Colonic mucosa (tissue), 4 donors: ENCODE data around the gene ENO1. TPM values are rescaled to one million over a fixed set of nuclear protein-coding genes. Genes with fewer than 3 reads are reported as not detected.

Experiments used
- DNase-seq: peaks from one replicate; pipeline ENCODE4 v3.0.0-alpha.2; 2020
- H3K27ac ChIP-seq: fragments of 200-600 bp; one replicate; pipeline ENCODE4 v1.8.0; 2021
- H3K27me3 ChIP-seq: fragments of 200-600 bp; one replicate; pipeline ENCODE4 v1.8.0; 2021
- H3K36me3 ChIP-seq: fragments of 200-600 bp; one replicate; pipeline ENCODE4 v1.8.0; 2021
- H3K4me1 ChIP-seq: fragments of 200-600 bp; one replicate; pipeline ENCODE4 v1.8.0; 2021; ENCODE audit warnings: mild to moderate bottlenecking
- H3K4me3 ChIP-seq: fragments of 200-600 bp; one replicate; pipeline ENCODE4 v1.8.0; 2021
- H3K9ac ChIP-seq, 2 donors: one replicate each; pipeline ENCODE4 v1.7.0; 2013; ENCODE audit warnings: control low read depth in 2 of 2, low read depth in 2 of 2, low read length in 2 of 2
- H3K9me3 ChIP-seq: fragments of 200-600 bp; one replicate; pipeline ENCODE4 v1.8.0; 2021
- intact Hi-C: fragments of 100-400 bp; cut with DNase I; formaldehyde crosslinking; loops from one replicate; pipeline ENCODE4 v1.14.1; 2022
- total RNA-seq, 2 donors: library from RNA; stranded (reverse); fragmentation: NEBNext Ultra II Directional in 1 of 2; extraction: Animal tissue kit (Norgen Biotek cat#: 25700) in 1 of 2; gene quantifications; one replicate each; pipeline ENCODE4 v1.2.1, GENCODE V29; 2021
- TF ChIP-seq, protein P1 (sequence below): fragments of 200-600 bp; IDR thresholded peaks from one replicate; pipeline ENCODE4 v1.8.0; 2022; ENCODE audit warnings: antibody characterized with exemption, mild to moderate bottlenecking
- donor health status: healthy.
- donor health status: DM: no; HTN: no; CAD: no.
- donor health status: DM: no; HTN: no; CAD: no.

Gene ENO1
- total RNA-seq, 2 donors from 2014 or later = 982 to 1,067 TPM

DNA sequence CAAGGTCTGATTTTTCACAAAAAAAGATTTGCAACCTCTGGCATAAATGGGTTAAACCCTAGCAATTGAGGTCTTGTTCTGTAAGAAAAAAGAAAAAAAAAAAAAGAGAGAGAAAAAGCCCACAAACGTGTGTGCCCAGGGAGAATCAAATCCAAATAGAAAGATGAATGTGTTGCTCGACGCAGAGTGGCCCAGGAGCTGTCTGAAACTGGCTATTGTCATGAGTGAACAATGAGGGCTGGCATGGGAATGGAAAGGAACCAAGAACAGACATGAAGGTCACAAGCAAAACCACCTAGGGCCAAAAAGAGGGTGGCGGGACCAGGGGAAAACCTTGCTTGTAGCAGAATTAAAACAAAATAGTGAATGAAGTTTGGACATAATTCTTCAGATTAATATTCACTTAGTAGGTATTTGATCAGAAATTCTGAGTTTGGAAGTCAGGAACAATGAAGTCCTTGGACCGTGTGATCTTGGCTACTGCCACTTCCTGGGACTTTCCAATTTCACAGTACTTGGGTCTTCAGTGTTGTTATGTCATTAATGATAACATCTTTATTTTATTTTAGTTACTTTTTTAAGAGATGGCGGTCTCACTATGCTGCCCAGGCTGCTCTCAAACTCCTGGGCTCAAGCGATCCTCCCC, 3.1 kb downstream of the ENO1 start:
- intact Hi-C loops = no loop called here
- Histone ChIP-seq H3K4me1 (peaks cover 37% of the 10 kb centered on the region), H3K36me3 (peaks cover 12% of the 10 kb centered on the region), H3K27me3 (no peaks in the 10 kb centered on the region), H3K4me3 (peak overlapping the region; percentile 13), H3K9me3 (no peaks in the 10 kb centered on the region), H3K9ac (peak overlapping the region in 1 of 2 donors; percentile 1), H3K27ac (peak overlapping the region; percentile 99)
- TF ChIP-seq, protein P1, sequence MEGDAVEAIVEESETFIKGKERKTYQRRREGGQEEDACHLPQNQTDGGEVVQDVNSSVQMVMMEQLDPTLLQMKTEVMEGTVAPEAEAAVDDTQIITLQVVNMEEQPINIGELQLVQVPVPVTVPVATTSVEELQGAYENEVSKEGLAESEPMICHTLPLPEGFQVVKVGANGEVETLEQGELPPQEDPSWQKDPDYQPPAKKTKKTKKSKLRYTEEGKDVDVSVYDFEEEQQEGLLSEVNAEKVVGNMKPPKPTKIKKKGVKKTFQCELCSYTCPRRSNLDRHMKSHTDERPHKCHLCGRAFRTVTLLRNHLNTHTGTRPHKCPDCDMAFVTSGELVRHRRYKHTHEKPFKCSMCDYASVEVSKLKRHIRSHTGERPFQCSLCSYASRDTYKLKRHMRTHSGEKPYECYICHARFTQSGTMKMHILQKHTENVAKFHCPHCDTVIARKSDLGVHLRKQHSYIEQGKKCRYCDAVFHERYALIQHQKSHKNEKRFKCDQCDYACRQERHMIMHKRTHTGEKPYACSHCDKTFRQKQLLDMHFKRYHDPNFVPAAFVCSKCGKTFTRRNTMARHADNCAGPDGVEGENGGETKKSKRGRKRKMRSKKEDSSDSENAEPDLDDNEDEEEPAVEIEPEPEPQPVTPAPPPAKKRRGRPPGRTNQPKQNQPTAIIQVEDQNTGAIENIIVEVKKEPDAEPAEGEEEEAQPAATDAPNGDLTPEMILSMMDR = no peak
- DNase-seq = no peak

DNA sequence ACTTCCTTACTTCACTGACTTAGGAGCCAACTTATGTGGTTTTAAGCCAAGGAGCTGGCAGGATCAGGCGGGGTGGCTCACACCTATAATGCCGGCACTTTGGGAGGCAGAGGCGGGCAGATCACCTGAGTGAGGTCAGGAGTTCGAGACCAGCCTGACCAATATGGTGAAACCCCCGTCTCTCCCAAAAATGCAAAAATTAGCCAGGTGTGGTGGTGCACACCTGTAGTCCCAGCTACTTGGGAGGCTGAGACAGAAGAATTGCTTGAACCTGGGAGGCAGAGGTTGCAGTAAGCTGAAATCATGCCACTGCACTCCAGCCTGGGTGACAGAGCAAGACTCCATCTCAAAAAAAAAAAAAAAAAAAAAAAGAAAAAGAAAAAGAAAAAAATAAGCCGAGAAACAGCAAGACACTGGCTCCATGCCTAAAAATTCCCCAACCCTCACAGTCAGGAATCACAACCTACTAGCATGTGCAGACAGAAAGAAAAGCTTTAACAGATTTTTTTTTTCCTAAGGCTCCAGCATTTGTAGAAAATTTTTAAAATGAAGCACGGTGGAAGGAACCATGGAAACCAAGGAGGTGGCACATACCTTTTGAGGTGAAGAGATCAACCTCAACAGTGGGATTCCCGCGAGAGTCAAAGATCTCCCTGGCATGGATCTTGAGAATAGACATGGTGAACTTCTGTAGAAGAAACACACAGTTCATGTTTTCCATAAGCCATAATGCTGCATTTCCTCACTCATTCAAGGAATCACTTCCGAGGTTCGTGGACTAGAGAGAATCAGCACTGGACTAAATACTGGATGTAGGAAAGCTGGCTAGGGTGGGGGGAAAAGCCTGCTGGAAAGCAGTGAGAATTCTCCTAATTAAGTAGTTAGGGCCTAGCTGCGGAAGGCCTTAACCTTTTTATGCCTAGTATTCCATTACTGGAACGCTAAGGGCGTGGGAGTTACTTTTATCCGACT, 4.0 kb downstream of the ENO1 start:
- no peak overlapping the region for H3K4me3 ChIP-seq
- peaks cover 12% of the 10 kb centered on the region for H3K36me3 ChIP-seq
- H3K9ac ChIP-seq = peak overlapping the region in 1 of 2 donors; percentile 1
- H3K27me3 ChIP-seq = no peaks in the 10 kb centered on the region
- H3K27ac ChIP-seq = peak overlapping the region; percentile 99
- TF ChIP-seq, protein P1 = no peak
- intact Hi-C loops = loop anchor here (5.0 kb wide), 1 partner anchor 113 kb away; no protein-coding TSS in a partner anchor
- DNase-seq = no peak
- H3K9me3 ChIP-seq = no peaks in the 10 kb centered on the region
- peaks cover 36% of the 10 kb centered on the region for H3K4me1 ChIP-seq

DNA sequence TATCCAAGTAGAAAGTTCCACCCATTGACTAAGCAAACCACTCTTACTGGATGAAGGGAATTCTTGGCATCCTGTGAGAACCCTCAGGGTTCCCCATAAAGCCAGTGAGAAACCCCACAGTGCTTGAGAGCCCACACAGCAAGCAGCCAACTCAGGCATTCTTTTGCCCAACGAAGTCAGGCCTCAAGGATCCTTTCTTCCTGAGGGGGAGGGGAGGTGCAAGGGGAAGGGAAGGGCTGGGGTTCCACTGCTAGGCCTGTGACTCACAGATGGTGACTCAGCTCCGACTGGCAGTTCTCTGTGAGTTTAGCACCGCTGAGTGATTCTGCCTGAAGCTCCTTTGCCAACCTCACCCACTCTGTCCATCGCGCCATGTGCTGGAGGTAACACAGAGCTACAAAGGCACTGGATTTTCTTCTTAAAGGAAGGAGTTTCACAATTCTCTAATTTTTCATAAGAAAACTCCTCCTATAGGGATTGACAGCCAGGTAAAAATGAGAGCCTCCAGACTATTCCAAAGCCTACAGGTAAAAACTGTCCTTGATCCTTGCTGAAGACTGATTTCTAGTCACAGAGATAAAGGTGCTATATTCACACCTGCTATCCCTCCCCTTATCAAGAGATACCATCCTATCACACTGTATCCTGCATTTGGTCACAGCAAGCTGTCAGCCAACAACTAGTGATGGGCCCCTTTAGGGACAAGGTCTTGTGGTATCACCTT, 4.8 kb downstream of the ENO1 start:
- no peaks in the 10 kb centered on the region for H3K9me3 ChIP-seq
- H3K27me3 ChIP-seq = no peaks in the 10 kb centered on the region
- peak overlapping the region; percentile 58 for H3K27ac ChIP-seq
- peaks cover 12% of the 10 kb centered on the region for H3K36me3 ChIP-seq
- TF ChIP-seq, protein P1 = no peak
- peaks cover 33% of the 10 kb centered on the region for H3K4me1 ChIP-seq
- DNase-seq = peak; percentile 86
- H3K9ac ChIP-seq = peak overlapping the region in 1 of 2 donors; percentile 32
- no peak overlapping the region for H3K4me3 ChIP-seq
- intact Hi-C loops = loop anchor here (5.0 kb wide), 1 partner anchor 114 kb away; no protein-coding TSS in a partner anchor

DNA sequence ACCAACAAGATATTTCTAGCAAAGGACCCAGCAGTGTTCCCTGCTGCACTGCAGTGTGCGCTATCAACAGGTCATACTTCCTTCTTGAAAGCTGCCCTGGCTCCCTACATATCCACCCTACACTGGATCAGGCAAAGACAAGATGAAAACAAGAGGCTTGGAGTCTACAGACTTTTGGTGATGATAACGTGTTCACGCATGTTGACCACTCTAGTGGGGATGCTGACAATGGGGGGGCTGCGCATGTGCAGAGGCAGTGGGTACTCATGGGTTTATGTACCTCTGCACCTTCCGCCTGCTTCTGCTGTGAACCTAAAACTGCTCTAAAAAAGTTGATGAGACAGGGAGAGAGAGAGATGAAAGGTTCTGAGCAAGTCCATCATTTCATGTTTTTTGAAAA, 5.5 kb downstream of the ENO1 start:
- Histone ChIP-seq H3K36me3 (peaks cover 18% of the 10 kb centered on the region), H3K9ac (peak overlapping the region in 1 of 2 donors; percentile 32), H3K9me3 (no peaks in the 10 kb centered on the region), H3K4me3 (no peak overlapping the region), H3K27ac (peak overlapping the region; percentile 36), H3K4me1 (peaks cover 33% of the 10 kb centered on the region), H3K27me3 (no peaks in the 10 kb centered on the region)
- DNase-seq = no peak
- TF ChIP-seq, protein P1 = no peak
- intact Hi-C loops = loop anchor here (5.0 kb wide), 1 partner anchor 114 kb away; no protein-coding TSS in a partner anchor

DNA sequence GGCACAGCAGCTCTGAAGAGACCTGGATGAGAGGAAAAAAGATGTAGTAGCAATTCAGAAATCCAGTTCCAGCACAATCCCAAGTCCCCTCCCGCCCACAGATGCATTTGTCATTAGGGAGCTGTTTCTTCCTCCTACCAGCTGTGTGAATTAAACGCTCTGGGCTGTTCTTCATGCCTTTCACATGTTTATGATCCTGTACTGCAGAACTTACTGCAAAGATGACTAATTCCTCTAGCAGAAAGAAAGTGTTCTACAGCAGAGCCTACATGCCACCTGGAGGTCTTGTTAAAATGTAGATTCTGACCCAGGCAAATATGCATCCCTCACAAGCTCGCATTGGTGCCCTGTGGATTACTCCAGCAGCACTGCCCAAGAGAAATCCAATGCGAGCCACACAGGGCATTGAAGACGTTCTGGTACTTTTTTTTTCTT, 6.5 kb downstream of the ENO1 start:
- H3K4me3 ChIP-seq = no peak overlapping the region
- peak overlapping the region in 1 of 2 donors; percentile 15 for H3K9ac ChIP-seq
- H3K27ac ChIP-seq = peak overlapping the region; percentile 36
- TF ChIP-seq, protein P1 = no peak
- peaks cover 28% of the 10 kb centered on the region for H3K36me3 ChIP-seq
- intact Hi-C loops = loop anchor here (5.0 kb wide), 1 partner anchor 115 kb away; no protein-coding TSS in a partner anchor
- DNase-seq = no peak
- no peaks in the 10 kb centered on the region for H3K9me3 ChIP-seq
- H3K4me1 ChIP-seq = peaks cover 33% of the 10 kb centered on the region
- H3K27me3 ChIP-seq = no peaks in the 10 kb centered on the region
